NB4 (cell line): ENCODE measurements around the gene COG2.

Experiments used
- DNase-seq: peaks from one replicate; pipeline ENCODE4 v3.0.0; 2010; ENCODE audit warnings: low read depth
- H3K4me3 ChIP-seq: one replicate; pipeline ENCODE4 v1.5.1; 2011; ENCODE audit warnings: mild to moderate bottlenecking, low read depth, low read length, moderate library complexity
- MYC ChIP-seq: IDR thresholded peaks from 2 replicates; pipeline ENCODE4 v1.6.1; 2011; ENCODE audit warnings: low read depth, low read length
- POLR2A ChIP-seq: IDR thresholded peaks from 2 replicates; pipeline ENCODE4 v1.6.1; 2011; ENCODE audit warnings: mild to moderate bottlenecking; ENCODE audit not compliant: insufficient read length; ENCODE audit errors: extremely low read depth
- TF ChIP-seq, protein P1 (sequence below): IDR thresholded peaks from one replicate; pipeline ENCODE4 v1.5.1; 2012; ENCODE audit warnings: low read depth, low read length
- TF ChIP-seq, protein P2 (sequence below): IDR thresholded peaks from 2 replicates; pipeline ENCODE4 v1.6.1; 2011; ENCODE audit warnings: low read depth, low read length

Gene COG2

DNA sequence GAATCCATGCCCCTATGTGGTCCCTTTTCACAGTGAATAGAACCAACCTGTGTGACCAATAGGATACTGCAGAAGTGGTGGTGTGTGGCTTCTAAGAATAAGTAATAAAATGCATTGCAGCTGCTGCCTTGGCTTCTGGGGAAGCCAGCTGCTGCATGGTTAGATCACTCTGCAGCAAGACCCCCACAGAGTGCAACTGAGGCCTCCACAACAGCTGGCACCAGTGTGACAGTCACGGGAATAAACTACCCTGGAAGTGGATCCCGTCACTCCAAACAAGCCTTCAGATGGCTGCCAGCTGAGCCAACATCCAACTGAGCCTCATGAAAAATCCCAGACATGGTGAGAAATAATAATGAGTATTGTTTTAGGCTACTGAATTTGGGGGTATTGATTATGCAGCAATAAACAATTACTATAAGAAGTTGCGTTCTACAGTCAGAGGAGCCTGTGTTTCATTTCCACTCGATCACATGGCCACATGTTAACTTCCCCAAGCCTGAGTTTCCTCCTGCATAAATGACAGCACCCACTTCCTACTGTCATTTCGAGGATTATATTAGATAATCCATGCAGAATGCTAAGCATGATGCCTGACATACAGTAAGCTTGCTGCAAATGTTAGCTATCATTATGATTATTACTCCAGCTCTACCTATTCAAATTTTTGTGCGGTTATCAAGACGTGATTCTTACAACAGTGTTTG is 20.8 kb upstream of the COG2 start:
- no peak for TF ChIP-seq POLR2A
- TF ChIP-seq, protein P1, sequence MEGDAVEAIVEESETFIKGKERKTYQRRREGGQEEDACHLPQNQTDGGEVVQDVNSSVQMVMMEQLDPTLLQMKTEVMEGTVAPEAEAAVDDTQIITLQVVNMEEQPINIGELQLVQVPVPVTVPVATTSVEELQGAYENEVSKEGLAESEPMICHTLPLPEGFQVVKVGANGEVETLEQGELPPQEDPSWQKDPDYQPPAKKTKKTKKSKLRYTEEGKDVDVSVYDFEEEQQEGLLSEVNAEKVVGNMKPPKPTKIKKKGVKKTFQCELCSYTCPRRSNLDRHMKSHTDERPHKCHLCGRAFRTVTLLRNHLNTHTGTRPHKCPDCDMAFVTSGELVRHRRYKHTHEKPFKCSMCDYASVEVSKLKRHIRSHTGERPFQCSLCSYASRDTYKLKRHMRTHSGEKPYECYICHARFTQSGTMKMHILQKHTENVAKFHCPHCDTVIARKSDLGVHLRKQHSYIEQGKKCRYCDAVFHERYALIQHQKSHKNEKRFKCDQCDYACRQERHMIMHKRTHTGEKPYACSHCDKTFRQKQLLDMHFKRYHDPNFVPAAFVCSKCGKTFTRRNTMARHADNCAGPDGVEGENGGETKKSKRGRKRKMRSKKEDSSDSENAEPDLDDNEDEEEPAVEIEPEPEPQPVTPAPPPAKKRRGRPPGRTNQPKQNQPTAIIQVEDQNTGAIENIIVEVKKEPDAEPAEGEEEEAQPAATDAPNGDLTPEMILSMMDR, result no peak
- TF ChIP-seq MYC, result no peak
- TF ChIP-seq, protein P2, sequence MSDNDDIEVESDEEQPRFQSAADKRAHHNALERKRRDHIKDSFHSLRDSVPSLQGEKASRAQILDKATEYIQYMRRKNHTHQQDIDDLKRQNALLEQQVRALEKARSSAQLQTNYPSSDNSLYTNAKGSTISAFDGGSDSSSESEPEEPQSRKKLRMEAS, result no peak
- no peak overlapping the region for H3K4me3 ChIP-seq
- no peak for DNase-seq

DNA sequence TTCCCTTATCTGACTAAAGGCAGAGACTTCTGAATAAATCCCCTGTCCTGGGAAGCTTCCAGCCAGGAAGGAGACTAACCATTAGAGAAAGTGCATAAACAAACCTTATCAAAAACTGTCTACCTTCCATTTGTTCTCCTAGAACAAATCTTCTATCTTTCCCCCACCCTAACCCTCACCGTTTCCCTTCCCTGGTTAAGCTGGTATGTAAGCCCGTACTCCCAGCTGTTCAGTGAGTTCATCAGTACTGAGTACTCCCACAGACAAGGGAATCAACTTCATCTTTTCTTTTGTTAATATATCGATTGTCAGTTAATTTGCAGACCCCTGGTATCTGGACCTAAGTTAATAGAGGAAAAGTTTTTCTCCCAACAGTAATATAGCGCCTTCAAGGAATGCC is 20.1 kb upstream of the COG2 start:
- no peak overlapping the region for H3K4me3 ChIP-seq
- DNase-seq, result no peak
- no peak for TF ChIP-seq MYC
- TF ChIP-seq, protein P2, result no peak
- no peak for TF ChIP-seq POLR2A
- TF ChIP-seq, protein P1, result no peak

DNA sequence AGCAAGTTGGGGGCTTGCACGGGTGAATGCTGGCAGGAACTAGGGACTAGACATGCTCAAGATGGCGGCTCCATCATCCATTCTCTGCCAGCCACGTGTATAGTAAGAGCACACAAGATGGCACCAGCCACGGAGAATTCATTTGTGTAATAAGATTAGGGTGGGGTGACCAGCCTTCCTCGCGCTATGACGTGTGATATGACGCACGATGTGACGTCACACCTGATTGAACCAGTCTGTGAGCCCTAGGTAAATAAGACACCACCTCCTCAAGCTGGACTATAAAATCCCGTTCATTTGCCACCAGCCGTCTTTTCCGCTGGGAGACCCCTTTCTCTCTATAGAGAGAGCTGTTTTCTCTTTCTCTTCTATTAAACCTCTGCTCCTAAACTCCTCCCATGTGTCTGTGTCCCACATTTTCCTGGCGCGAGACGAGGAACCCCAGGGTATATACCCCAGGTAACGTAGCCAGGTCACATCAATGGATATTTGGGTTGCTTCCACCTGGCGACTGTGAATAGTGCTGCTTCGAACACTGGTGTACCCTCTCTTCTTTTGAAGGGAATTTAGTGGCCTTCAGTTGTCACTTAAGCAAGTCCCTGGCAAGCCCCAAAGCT is 18.1 kb upstream of the COG2 start:
- DNase-seq, result no peak
- no peak for TF ChIP-seq POLR2A
- TF ChIP-seq, protein P2, result no peak
- no peak for TF ChIP-seq MYC
- TF ChIP-seq, protein P1, result no peak

DNA sequence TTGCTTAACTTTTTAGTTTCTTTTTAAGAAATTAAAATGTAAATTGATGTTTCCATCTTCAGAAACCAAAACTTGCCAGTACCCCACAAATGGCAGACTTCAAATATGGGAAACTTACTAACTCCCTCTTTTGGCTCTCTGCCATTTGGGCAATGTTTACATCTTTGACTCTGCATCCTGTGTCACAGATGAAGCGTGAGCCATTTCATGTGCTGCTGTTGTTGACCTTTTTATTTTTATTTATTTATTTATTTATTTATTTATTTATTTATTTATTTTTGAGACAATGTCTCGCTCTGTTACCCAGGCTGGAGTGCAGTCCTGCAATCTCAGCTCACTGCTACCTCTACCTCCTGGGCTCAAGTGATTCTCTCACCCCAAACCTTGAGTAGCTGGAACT is 16.0 kb upstream of the COG2 start:
- TF ChIP-seq, protein P1, result no peak
- TF ChIP-seq, protein P2, result no peak
- no peak for TF ChIP-seq MYC
- no peak for TF ChIP-seq POLR2A
- DNase-seq, result no peak

More for the DNA sequence above, 18.1 kb upstream of the COG2 start:
- H3K4me3 ChIP-seq, result no peak overlapping the region

DNA sequence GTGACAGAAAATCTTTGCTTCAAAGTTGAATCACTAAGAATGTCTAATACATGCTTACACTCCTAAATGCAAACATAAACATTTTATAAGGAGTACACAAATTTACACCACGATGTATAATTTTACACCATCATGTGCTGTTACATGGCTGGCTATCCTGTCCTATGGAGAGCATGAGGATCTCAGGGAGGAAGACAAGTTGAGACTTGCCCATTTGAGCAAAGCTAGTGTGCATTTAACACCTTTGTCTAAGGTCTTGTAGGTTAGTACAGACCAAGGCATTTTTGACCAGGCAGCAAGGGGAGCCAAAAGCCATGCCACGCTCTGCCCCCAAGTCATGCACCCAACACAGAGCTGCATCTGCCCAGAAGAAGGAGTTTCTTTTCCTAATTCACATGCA is 14.5 kb upstream of the COG2 start:
- no peak for DNase-seq
- TF ChIP-seq, protein P1, result no peak
- no peak overlapping the region for H3K4me3 ChIP-seq

More for the DNA sequence above, 16.0 kb upstream of the COG2 start:
- no peak overlapping the region for H3K4me3 ChIP-seq
